ENCODE measurements around the gene SRPK1. TPM values are rescaled to one million over a fixed set of nuclear protein-coding genes. Genes with fewer than 3 reads are reported as not detected.

SRPK1 gene
- total RNA-seq, 1 experiment from 2014 or later = 46.9 TPM

DNA sequence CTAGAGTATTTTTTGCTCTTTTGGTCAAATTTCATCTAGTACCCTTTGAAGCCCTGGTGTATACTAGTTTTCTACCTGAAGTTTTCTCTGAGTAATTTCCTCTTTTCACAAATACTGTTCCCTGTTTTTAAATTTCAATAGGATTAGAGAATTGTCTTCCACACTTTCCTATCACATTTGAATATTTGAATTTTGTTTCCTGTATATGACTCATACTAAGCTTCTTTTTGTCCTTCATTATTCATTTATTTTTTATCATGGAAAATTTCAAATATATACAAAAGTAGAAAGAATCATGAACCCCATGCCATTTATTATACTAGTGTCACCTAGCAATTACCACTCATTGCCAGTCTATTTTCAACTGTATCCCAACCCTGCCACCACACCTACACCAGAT is 63.0 kb downstream of the SRPK1 start:
- peaks cover 55% of the 10 kb centered on the region for H3K36me3 ChIP-seq

DNA sequence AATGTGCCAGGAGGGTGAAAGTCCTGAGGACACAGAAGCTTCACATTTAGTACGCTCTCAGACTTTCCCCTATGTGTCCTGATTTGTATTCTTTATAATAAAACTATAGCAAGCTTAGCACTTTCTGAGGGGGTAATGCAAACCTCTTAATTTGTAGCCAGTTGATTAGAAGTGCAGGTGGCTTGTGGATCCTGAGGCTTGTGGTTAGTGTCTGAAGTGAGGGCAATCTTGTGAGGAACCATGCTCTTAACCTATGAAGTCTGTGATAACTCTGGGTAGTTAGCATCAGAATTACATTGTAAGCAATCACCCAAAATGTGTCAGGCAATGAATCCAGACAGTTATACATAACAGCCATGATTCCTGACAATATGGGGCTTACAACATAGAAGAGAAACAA is 64.6 kb downstream of the SRPK1 start:
- no peak for DNase-seq (ENCODE audit: low read depth in 1 of 2, low spot score in 2 of 2)
- Histone ChIP-seq H3K4me1 (replicated peaks) (no peaks in the 10 kb centered on the region), H3K27me3 (replicated peaks) (no peaks in the 10 kb centered on the region; the same call in 1 of the 2 replicates), H3K4me3 (no peak overlapping the region), H3K36me3 (peaks cover 60% of the 10 kb centered on the region), H3K9me3 (replicated peaks) (no peaks in the 10 kb centered on the region), H3K27ac (no peak overlapping the region)

More for the DNA sequence above, 63.0 kb downstream of the SRPK1 start:
- H3K27me3 ChIP-seq (replicated peaks) = no peaks in the 10 kb centered on the region; the same call in 1 of the 2 replicates
- no peak overlapping the region for H3K4me3 ChIP-seq
- no peak for DNase-seq (ENCODE audit: low read depth in 1 of 2, low spot score in 2 of 2)
- H3K9me3 ChIP-seq (replicated peaks) = no peaks in the 10 kb centered on the region
- H3K4me1 ChIP-seq (replicated peaks) = no peaks in the 10 kb centered on the region
- H3K27ac ChIP-seq = no peak overlapping the region

DNA sequence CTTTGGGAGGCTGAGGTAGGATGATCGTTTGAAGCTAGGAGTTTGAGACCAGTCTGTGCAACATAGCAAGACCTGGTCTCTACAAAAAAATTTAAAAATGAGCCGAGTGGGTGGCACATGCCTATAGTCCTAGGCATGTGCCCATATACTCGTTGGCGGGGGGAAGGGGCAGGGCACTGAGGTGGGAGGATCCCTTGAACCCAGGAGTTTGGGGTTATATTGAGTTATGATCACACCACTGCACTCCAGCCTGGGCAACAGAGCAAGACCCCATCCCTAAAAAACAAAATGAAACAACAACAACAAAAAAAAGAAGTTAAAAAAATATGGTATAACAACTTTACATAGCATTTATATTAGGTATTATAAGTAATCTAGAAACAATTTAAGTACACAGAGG is 67.9 kb downstream of the SRPK1 start:
- no peak overlapping the region for H3K27ac ChIP-seq
- H3K4me1 ChIP-seq (replicated peaks) = no peaks in the 10 kb centered on the region
- H3K9me3 ChIP-seq (replicated peaks) = no peaks in the 10 kb centered on the region
- H3K4me3 ChIP-seq = no peak overlapping the region
- no peaks in the 10 kb centered on the region for H3K27me3 ChIP-seq (replicated peaks)
- H3K36me3 ChIP-seq = peaks cover 68% of the 10 kb centered on the region
- DNase-seq (ENCODE audit: low read depth in 1 of 2, low spot score in 2 of 2) = no peak

DNA sequence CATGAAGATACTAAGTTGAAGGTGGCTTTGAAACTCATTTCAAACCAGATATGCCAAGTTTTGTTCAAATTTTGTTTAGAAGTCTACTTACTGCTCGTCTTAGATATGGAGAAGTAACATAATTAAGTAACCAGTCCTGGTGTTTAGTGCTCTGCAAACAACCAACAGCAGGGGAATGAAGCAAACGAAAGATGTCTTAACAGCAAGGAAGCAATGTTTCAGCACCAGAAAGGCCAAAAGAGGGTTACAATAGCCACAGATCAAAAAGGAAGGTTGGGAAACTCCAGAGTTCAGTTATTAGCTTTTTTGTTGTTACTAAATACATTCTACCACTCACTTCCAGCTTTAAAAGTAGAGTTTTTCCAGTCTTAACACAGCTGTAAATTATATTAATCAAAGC is 70.7 kb downstream of the SRPK1 start:
- no peak for DNase-seq (ENCODE audit: low read depth in 1 of 2, low spot score in 2 of 2)
- Histone ChIP-seq H3K4me3 (no peak overlapping the region), H3K27ac (no peak overlapping the region), H3K9me3 (replicated peaks) (no peaks in the 10 kb centered on the region), H3K27me3 (replicated peaks) (no peaks in the 10 kb centered on the region), H3K36me3 (peaks cover 58% of the 10 kb centered on the region), H3K4me1 (replicated peaks) (no peaks in the 10 kb centered on the region)

DNA sequence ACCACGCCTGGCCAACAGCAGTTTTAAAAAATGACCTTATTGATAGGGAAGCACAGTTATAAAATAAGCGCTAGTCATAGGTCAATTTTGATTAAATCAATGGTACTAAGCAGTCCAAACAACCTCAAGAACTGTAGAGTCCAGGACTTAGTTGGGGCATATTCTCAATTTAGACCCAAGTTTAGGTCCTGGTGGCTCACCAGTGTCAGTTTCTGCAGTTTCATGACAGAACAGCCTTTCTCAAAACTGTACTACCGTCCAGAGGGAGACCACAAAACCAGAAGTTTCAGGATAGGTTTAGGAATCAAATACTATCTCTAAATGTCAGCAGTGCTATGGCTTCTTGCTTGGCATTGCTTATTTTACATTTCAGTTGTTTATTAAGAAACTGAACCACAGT is 76.6 kb downstream of the SRPK1 start:
- H3K27ac ChIP-seq = no peak overlapping the region
- H3K9me3 ChIP-seq (replicated peaks) = no peaks in the 10 kb centered on the region
- H3K27me3 ChIP-seq (replicated peaks) = no peaks in the 10 kb centered on the region
- H3K36me3 ChIP-seq = peaks cover 53% of the 10 kb centered on the region
- no peaks in the 10 kb centered on the region for H3K4me1 ChIP-seq (replicated peaks)
- DNase-seq (ENCODE audit: low read depth in 1 of 2, low spot score in 2 of 2) = no peak
- no peak overlapping the region for H3K4me3 ChIP-seq

DNA sequence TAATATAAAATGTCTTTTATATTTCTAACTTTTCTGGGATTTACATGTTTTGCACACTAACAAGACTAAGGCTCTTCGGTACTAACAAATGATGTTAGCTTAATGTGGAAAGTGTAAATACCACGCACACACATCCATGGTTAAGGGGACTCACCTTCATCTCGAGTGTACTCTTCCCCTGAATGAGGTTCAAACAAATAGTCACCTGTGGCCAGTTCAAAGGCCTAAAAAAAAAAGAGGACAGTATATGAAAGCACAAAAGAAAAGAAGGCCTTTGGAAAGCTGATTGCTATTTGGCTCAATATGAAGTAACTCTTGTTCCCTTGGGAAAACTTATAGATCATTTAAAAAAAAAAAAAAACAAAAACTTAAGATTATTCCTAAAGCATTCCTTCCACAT is 78.5 kb downstream of the SRPK1 start:
- Histone ChIP-seq H3K36me3 (peaks cover 52% of the 10 kb centered on the region), H3K27ac (no peak overlapping the region), H3K27me3 (replicated peaks) (no peaks in the 10 kb centered on the region), H3K9me3 (replicated peaks) (no peaks in the 10 kb centered on the region), H3K4me3 (no peak overlapping the region), H3K4me1 (replicated peaks) (no peaks in the 10 kb centered on the region)
- DNase-seq (ENCODE audit: low read depth in 1 of 2, low spot score in 2 of 2) = no peak

DNA sequence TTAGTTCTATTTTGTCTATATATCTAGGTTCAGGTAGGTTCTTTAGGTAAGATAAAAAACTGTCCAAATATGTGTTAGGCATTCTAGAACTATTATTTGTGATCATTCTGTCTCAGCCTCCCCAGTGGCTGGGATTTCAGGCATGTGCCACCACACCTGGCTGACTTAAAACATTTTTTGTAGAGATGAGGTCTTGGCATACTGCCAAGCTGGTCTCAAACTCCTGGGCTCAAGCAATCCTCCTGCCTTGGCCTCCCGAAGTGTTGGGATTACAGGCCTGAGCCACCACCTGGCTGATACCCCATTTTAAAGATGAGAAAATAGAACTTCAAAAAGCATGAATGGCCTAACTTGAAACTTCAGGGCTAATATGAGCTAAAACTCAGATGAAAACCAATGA is 81.9 kb downstream of the SRPK1 start:
- Histone ChIP-seq H3K27me3 (replicated peaks) (no peaks in the 10 kb centered on the region), H3K9me3 (replicated peaks) (no peaks in the 10 kb centered on the region), H3K36me3 (peaks cover 59% of the 10 kb centered on the region), H3K4me3 (no peak overlapping the region), H3K4me1 (replicated peaks) (peaks cover 8% of the 10 kb centered on the region; the same call in 1 of the 2 replicates), H3K27ac (no peak overlapping the region)
- no peak for DNase-seq (ENCODE audit: low read depth in 1 of 2, low spot score in 2 of 2)

DNA sequence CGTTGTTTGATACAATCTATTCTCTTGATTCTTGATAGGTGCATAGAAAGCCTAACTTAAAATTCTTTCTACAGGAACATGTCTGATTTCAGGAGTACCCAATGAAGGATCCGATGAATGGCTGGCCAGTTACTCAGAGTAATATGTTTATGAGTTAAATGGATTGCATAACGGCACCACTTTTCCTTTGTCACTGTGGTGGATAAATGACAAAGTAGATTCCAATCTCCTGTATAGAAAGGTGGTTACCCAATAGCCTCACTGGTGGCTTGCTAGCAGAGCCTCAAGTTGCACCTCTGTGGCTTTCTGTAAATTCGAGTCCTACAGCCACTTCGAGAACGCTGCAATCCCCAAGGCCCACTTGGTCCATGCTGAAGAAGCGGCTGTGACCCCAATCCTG is 87.4 kb downstream of the SRPK1 start:
- no peaks in the 10 kb centered on the region for H3K9me3 ChIP-seq (replicated peaks)
- no peak overlapping the region for H3K27ac ChIP-seq
- peaks cover 39% of the 10 kb centered on the region for H3K36me3 ChIP-seq
- no peak for DNase-seq (ENCODE audit: low read depth in 1 of 2, low spot score in 2 of 2)
- H3K4me3 ChIP-seq = no peak overlapping the region
- no peaks in the 10 kb centered on the region for H3K27me3 ChIP-seq (replicated peaks)
- peaks cover 8% of the 10 kb centered on the region; the same call in 1 of the 2 replicates for H3K4me1 ChIP-seq (replicated peaks)

DNA sequence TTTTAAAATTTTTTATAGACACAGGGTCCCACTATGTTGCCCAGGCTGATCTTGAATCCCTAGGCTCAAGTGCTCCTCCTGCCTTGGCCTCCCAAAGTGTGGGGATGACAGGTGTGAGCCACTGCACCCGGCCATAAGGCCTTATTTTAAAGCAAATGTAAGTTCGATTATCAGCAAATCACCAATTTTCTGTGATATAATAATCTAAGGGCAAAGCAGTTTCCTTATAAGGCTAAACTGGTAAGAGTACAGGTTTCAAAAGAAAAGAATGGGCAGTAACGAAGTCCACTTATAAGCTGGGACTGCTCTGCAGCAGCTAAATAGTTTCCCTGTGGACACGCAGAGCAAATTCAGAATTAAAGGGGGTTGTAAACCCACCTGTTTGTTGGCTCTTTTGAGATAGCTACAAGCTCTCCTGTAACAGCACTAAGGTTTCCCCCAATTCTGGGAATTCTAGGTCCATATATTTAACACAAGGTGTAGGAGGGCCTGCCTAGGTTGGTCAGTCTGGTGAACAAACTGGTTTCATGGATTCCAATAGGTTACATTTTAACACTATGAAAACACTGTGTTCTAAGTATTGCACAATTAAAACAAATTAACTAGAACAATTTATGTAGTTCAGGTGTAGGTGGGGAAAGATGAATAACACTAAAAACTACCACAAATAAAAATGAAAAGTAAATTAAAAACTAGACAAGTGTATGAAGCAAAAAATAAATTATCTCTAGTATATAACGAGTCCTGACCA is 89.5 kb downstream of the SRPK1 start:
- H3K36me3 ChIP-seq = peaks cover 26% of the 10 kb centered on the region
- no peak overlapping the region for H3K4me3 ChIP-seq
- H3K27me3 ChIP-seq (replicated peaks) = no peaks in the 10 kb centered on the region
- DNase-seq (ENCODE audit: low read depth in 1 of 2, low spot score in 2 of 2) = no peak
- H3K4me1 ChIP-seq (replicated peaks) = peaks cover 8% of the 10 kb centered on the region; the same call in 1 of the 2 replicates
- no peak overlapping the region for H3K27ac ChIP-seq
- H3K9me3 ChIP-seq (replicated peaks) = no peaks in the 10 kb centered on the region

DNA sequence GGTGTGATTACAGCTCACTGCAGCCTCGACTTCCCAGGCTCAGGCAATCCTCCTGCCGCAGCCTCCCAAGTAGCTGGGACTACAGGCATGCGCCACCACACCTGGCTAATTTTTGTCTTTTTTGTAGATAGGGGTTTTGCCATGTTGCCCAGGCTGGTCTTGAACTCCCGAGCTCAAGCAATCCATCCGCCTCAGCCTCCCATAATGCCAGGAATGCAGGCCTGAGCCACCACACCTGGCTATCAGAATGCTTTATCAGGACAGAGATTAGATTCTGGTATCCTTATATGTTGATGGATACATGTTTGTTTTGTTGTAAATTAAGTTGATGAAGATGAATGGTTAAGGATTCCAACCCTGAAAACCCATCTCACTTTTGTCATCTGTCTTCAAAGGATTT is 91.6 kb downstream of the SRPK1 start:
- no peaks in the 10 kb centered on the region for H3K27me3 ChIP-seq (replicated peaks)
- no peaks in the 10 kb centered on the region for H3K9me3 ChIP-seq (replicated peaks)
- H3K4me1 ChIP-seq (replicated peaks) = no peaks in the 10 kb centered on the region
- no peak overlapping the region for H3K27ac ChIP-seq
- H3K4me3 ChIP-seq = no peak overlapping the region
- no peak for DNase-seq (ENCODE audit: low read depth in 1 of 2, low spot score in 2 of 2)
- peaks cover 9% of the 10 kb centered on the region for H3K36me3 ChIP-seq

DNA sequence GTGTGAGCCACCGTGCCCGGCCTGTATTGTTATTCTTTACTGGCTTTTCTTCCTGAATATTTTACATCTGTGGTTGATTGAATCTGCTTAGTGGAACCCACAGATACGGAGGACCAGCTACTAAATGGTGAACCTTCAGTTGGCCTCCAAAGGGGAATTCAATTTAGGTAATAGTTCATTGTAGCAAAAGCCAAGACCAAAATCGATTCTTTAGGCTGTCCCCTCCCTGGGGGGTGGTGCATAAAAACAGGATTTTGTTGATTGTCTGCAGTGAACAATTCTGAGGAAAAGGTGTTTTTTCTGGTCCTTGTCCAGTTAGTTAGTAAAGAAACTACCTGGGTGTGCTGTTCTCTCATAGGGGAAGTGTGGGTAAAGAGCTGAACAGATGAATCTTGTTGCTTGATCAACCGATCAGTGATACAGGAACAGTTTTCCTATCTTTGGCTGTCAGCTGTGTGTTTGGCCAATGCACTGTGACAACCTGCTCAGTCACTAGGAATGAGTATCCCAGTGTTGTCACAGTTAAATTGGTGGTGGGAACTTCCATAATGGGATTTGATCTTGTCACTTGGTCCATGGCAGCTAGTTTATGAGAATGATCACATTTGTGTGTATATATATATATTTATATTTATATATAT is 96.2 kb downstream of the SRPK1 start:
- H3K4me1 ChIP-seq (replicated peaks) = no peaks in the 10 kb centered on the region
- no peaks in the 10 kb centered on the region for H3K27me3 ChIP-seq (replicated peaks)
- H3K27ac ChIP-seq = no peak overlapping the region
- no peaks in the 10 kb centered on the region for H3K9me3 ChIP-seq (replicated peaks)
- H3K36me3 ChIP-seq = no peaks in the 10 kb centered on the region
- no peak for DNase-seq (ENCODE audit: low read depth in 1 of 2, low spot score in 2 of 2)
- H3K4me3 ChIP-seq = no peak overlapping the region

DNA sequence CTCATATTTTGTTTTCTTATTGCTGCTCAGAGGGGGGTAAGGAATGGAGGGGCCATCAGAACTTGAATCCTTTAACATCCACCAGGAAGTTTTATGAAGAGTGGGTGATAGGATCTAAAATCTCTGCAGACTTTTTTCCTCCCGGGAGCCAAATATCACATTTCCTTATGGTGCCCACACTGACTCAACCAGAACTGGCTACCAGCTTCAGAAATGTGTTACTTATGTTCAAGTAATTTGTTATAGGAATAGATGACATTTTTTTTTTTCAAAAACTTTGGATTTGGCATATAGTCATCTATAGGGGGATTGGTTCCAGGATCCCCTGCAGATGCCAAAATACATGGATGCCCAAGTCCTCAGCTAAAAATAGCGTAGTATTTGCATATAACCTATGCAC is 97.3 kb downstream of the SRPK1 start:
- DNase-seq (ENCODE audit: low read depth in 1 of 2, low spot score in 2 of 2) = no peak
- Histone ChIP-seq H3K36me3 (no peaks in the 10 kb centered on the region), H3K27me3 (replicated peaks) (no peaks in the 10 kb centered on the region), H3K9me3 (replicated peaks) (no peaks in the 10 kb centered on the region), H3K4me3 (no peak overlapping the region), H3K27ac (no peak overlapping the region), H3K4me1 (replicated peaks) (no peaks in the 10 kb centered on the region)

DNA sequence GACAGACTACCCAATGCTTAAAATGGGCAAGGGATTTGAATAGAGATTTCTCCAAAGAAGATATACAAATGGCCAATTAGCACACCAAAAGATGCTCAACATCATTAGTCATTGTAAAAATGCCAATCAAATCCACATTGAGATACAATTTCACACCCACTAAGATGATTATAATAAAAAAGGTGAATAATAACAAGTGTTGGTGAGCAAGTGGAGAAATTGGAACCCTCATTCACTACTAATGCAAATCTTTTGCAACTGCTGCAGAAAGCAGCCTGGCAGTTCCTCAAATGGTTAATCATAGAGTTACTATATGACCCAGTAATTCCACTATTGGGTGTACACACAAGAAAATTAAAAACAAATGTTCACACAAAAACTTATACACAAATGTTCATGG is 103.4 kb downstream of the SRPK1 start:
- Histone ChIP-seq H3K27ac (no peak overlapping the region), H3K27me3 (replicated peaks) (no peaks in the 10 kb centered on the region), H3K4me3 (no peak overlapping the region), H3K36me3 (no peaks in the 10 kb centered on the region), H3K4me1 (replicated peaks) (no peaks in the 10 kb centered on the region), H3K9me3 (replicated peaks) (no peaks in the 10 kb centered on the region; the same call in 1 of the 2 replicates)
- no peak for DNase-seq (ENCODE audit: low read depth in 1 of 2, low spot score in 2 of 2)

DNA sequence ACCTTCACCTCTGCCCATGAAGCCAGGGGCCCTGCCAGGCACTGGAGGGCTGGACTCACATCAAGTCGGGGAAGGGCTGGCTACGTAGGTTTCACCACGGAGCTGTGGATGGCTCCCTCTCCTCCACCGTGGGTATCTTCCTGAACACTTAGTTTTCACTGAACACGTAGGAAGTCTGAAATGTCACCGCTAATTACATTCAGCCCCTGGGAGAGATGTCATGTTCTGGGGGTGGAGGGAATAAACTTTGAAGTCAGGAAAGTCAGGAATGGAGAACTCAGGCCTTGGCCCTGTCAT is 109.3 kb downstream of the SRPK1 start:
- H3K9me3 ChIP-seq (replicated peaks) = no peaks in the 10 kb centered on the region
- no peaks in the 10 kb centered on the region for H3K27me3 ChIP-seq (replicated peaks)
- H3K27ac ChIP-seq = no peak overlapping the region
- no peaks in the 10 kb centered on the region for H3K36me3 ChIP-seq
- H3K4me1 ChIP-seq (replicated peaks) = peaks cover 8% of the 10 kb centered on the region
- no peak overlapping the region for H3K4me3 ChIP-seq
- no peak for DNase-seq (ENCODE audit: low read depth in 1 of 2, low spot score in 2 of 2)

All from SJSA1 (cell line).